ENCODE data around the gene CXCR4.

Gene CXCR4

DNA sequence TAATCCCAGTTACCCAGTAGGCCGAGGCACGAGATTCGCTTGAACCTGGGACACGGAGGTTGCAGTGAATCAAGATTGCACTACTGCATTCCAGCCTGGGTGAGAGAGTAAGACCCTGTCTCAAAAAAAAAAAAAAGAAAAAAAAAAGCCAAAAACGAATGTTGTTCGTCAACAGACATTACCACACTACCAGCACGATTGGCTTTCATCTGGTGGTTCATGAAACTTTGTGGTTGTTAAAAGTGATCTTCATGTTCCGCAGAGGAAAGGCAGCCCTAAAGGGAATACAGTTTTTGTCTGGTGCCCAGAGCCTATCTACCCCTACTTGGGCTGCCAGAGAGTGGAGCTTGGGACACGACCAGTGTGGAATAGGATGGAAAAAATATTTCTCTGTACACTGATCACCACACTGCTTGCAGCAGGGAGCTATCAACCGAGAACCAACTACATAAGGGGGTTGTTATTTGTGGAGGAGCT is 13.6 kb upstream of the CXCR4 start:
- peak; percentile 46 for DNase-seq

DNA sequence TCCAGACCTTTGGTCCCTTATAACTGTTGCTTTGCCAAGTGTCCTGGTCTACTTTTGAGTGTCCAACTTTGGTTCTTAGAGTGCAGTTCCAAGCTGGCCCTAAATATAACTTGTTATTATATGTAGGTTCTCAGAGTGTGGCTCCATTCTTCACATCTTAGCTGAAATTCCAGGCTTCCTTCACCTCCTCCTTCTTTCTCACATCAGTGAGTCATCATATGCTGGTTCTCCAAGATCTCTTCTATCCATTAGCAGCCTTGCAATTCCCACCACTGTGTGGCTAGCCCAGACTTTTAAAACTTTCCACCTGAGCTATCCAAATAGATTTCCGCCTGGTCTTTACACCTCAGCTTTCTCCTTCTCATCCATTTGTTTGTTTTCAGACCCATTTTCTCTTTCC is 12.6 kb upstream of the CXCR4 start:
- no peak for DNase-seq

DNA sequence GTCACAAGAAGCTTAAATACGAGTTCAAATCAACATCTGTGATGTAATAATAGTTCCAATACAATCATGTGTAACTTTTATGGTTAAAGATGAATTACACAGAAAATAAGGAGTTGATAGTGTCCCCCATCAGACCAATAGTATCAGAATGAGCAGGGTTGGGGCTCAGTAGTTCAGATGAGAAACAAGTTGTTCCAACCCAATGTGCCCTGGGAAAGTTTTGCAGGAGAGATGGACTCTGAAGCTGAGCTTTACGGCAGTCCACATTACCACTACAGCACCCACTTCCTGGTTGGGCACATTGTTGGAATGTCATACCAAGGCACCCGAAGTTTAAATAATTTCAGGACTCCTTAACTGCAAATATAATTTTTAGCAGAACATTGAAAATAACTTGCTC is 12.1 kb upstream of the CXCR4 start:
- no peak for DNase-seq

DNA sequence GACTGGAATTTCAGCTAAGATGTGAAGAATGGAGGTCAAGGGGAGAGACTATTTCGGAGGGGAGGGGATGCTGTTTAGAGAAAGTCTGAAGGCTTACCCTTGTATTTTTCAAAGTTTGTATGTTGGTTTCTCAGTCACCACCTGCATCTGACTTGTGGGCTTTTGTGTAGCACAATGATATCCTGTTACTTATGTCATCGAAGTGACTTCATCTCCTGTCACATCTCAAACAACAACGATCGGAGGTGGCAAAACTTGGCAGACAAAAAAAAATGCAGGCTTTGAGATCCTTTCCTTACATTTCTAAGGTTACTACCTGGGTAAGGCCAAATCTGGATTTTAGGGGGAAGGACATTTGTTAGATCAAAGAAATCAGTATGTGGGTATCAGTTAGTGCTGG is 11.7 kb upstream of the CXCR4 start:
- peak; percentile 48 for DNase-seq

DNA sequence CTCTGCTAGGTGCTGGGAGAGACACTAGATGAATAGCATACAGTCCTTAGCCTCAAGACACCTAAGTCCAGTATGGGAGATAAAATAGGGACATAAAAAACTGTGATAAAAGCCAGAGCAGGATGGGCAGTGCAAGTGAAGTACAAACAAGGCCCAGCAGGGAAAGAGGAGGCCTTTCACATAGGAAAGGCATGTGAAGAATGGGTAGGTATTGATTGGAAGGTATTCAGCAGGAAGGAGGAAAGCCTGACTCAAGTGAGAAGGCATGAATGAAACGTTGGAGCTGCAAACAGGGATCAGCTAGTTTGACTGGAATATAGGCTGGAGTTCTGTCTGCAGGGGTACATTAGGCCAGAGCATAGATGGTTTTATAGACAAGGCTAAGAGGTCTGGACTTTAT is 11.0 kb upstream of the CXCR4 start:
- DNase-seq = no peak

DNA sequence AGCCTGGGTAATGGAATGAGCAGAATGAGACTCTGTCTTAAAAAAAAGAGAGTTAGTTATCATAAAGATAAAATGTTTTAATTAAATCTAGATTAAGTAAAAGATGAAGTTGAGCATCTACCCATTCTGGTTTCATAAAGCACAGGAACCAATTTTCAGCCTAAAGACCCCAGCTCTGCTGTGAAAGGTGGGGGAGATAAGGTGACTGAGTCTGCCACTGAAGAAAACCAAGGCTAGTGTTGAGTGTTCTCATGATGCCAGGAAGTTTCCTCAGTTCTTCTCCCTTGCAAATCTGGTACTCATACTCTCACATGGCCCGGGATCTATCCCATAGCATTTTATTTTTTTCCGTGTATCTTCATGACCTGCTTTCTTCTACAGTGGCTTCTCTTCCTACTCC is 10.4 kb upstream of the CXCR4 start:
- DNase-seq = no peak

DNA sequence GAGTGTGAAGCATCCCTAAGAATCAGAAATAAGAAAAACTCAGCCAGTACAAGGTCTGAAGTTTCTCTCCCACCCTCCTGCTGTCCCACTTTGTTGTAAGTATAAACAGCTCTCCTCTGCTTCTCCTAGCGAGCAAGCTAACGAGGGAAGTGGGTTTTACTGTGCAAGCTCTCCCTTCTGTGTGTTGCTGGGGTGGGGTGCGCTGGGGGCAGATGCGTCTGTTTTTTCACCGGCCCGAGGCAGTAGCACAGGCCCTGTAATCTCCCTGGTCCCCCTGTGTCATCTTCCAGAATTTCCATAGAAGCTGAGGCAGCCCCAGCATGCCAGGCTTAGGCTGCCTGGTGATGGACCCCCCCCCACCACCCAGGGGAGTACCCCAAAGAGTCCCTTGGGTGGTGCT is 9.4 kb upstream of the CXCR4 start:
- peak; percentile 50 for DNase-seq

DNA sequence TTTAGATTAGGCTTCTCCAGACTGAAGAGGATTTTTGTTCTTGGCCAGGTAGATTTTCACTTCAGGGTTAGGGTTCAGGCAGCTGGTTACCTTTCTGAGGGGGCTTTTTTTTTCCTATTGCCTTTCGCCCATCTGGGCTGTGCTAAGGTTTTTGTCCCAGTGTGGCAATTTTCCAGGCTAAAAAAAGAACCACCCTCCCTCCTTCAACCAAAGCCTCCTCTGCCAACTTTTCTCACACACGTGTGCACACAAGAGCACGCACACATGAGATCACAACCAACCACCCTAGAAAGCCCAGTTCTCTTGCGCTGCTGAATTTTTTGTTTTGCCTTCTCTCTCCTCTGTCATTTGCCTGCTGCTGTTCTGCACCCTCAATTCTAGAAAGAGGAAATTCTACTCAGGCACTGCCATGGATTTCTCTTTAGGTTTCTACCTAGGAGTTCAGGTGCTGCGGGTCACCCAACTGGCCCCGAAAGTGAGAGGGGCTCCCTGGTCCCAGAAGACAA is 8.5 kb upstream of the CXCR4 start:
- DNase-seq = no peak

DNA sequence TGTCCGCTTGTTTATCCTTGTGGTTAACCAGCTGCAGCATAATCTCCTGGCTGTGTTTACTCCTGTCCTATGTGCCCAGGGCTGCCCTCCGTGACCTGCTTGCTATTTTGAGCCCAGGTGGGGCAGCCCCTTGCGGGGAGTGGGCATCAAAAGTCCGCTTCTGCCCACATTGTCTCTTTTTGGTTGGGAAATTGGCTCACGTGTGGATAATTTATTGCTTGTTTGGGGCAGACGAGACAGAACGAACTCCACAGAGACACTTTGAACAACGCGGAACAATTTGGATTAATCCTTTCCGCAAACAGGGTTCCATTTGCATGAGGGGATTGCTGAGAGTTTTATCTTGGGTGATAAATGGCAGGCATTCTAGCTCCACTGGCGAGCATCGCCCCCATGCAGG is 8.1 kb upstream of the CXCR4 start:
- DNase-seq = no peak

DNA sequence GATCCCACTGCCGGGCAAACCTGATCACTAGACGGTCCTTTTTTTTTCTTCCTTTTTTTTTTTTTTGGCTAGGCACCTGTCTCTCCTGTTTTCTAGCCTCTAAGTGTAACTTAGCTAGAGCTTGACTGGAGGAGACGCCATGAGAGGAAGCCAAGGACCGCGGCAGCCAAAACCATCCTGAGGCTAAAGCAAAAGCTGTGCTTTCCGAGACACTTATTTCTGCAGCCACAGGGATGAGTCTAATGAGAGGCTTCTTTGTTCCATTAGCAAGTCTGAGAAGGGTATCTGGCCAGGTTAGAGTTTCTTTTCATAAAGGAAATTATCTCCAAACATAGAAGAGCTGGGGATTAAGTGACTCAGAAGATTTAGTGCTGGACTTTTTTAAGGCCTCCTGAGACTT is 7.3 kb upstream of the CXCR4 start:
- no peak for DNase-seq

DNA sequence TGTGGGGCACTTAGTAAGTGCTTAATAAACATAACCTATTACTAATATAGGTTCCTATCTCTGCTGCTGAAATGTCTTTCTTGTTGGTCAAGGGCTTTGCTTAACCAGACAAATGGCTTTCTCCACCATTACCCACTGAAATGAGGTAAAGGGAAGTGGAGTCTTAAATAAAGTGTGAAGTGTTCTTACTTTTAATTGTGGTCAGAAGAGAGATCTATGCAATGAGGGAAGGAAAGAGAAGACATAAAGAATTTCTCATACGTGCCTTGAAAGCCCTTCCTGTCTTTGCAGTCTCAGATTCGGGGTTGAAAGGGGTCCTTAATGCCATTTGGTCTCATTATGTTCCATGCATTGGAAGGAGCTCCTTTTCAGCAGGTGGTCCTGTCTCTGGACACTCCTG is 6.9 kb upstream of the CXCR4 start:
- no peak for DNase-seq

DNA sequence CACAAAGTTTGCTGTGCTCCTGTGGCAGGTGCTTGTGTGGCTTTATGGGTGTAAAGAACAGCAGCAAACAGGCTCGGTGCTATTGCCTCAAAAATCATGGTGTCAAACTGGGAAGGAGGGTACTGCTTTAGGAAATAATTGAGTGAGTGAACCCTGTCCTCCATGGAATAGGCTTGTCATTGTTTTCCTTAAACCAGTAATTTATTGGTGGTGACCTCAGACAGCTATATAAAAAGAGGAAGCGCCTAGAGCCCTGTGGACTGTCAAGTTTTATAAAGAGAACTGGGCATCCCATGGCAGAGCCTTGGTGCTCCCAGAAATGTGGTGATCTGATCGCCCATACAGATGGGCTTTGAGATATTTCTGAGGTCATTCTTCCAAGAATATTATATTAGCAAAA is 4.7 kb upstream of the CXCR4 start:
- DNase-seq = no peak

DNA sequence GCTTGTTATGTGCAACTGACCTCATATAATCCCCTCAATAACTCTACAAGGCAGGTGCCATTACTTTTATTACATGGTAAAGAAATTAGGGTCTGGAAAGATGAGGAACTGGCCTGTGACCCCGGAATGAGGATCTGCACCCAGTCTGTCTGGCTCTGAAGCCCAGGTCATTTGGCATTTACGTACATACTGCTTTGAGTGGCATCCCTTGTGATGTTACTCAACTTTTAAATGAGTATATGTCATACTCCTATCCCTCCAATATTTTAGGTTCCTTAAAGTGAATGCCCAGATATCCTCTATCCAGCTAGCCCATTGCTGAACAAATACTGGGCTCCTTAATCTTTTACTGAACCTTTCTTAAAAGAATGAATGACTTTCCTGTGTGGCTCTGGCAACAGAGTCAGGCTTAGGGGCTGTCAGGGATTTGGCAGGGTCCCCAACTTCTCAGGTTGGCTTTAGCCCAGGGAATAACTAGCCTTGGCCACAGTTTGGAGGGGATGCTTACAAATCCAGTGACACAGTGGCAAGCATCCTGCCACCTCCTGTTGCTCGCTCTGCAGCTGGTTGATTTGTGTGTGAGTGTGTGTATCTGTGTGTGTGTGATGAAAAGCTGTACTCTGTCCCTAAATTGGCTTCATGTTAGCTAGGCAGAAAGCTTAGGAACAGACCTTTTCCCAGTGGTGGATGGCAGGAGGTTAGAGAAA is 3.4 kb upstream of the CXCR4 start:
- no peak for DNase-seq

DNA sequence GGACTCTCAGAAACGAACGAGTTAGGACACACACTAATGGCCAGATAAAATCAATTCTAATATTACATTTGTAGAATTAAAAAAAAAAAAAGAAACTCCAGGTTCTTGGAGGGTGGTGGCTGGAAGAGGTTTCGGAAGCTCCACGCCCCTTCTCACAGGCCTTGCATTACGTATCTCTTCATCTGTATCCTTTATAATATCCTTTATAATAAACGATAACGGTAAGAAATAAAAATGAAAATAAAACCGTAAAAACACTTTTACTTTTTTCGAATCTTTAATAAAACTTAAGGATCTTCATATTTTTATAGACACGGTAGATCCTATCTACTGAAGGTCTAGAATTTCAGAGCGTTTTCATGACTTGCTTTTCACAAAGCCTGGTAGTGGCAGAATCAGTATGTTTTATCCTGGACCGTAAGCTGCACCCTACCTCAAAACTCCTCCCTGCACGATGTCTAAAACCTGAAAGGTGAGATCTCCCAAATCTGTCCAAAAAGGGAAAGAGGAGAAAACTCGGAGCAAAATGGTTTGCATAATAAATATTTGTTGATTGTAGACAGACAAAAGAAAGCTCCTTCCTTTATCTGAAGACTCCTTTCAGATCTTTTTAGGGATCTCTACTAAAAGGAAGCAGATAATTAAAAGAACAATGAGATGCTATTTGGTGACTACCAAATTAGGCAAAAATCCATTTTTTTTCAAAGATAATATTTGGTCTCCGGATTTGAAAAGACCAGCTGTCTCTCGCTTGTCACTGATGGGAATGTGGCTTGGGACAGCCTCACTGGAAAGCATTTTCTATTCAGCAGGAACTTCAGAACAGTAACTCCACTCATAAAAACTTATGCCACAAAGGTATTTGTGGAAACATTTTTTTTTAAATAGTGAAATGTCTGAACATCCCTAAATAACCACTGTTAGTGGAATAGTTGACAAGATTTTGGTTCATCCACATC is 2.0 kb upstream of the CXCR4 start:
- no peak for DNase-seq

DNA sequence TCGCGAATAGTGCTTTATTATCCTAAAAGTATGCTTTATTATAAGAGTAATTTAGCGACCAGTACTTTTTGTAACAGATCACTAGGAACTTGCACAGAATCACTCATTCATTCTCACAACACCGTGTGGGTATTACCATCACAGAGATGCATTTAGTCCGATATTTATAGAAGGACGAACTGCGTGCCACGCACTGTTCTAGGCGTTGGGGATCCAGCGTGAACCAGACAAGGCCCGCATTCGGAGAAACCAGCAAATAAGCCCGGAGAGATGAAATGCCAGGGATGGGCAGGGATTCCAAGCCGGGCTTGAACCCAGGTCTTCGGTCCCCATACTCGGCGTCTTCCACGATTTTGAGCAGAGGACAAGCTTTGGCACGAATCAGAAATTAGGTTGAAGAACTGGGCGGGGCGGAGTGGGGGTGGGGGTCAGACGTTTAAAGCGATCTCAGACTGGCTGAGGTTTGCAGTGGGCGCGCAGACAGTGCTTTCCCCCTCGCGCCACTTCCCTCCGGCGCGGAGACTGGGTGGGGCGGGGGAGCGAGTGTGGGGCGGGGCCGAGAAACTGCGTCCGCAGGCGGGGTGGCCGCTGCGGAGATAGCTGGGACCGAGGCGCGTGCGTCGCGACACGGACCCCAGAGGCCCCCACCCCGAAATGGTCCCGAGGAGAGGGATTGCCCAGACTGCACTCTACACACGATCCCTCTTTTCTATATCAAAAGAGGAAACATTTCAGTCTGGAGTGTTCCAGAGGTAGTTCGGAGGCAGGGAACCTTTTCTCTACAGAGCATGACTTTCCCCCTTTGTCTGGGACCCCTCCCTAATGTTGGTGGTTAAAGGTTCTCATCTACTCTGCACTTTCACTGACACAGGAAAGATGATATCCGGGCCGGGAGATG is 1.1 kb upstream of the CXCR4 start:
- DNase-seq = peak; percentile 93

DNA sequence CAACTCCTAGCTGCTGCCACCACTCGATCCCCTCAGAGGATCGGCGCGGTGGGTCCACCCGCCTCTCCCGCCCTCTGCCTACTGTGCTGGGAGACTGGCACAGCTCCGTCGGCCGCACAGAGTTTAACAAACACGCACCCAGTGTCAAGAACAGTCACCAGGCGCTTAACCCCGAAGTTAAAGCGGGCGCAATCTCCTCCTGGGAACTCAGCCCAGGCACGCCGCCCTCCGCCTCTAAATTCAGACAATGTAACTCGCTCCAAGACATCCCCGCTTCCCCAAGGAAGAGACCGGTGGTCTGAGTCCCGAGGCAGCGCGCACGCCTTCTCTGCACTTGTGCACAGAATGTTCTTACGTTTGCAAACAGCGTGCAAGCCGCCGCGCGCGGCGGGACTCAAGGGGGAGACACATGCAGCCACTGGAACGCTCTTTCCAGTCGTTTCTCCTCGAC is 533 bp downstream of the CXCR4 start:
- DNase-seq = peak; percentile 48

DNA sequence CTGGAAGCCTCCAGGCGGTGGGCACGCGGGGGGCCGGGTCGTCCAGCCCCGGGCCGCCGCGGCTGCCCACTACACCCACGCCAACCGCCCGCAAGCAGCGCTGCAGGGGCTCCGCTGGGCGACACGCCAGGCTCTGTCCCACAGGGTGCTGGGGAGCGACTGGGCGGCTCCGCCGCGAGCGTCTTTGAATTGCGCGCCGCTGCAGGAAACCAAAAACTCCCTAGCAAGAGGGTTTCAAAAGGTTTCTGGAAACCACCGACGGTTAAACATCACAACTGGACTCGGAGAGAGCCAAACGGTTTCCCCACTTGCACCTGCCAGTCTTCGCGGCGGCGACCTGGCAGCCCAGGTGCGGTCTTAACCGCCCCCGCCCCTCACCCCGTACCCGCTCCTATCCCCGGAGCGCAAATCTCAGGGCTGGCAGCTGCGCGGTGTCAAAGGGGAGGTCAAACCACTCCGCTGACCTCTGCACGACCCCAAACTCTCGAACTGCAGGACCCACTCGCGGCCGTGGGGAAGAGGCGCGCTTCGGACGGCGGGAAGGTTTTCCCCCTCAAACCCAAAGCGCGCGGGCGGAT is 1.0 kb downstream of the CXCR4 start:
- peak; percentile 62 for DNase-seq

DNA sequence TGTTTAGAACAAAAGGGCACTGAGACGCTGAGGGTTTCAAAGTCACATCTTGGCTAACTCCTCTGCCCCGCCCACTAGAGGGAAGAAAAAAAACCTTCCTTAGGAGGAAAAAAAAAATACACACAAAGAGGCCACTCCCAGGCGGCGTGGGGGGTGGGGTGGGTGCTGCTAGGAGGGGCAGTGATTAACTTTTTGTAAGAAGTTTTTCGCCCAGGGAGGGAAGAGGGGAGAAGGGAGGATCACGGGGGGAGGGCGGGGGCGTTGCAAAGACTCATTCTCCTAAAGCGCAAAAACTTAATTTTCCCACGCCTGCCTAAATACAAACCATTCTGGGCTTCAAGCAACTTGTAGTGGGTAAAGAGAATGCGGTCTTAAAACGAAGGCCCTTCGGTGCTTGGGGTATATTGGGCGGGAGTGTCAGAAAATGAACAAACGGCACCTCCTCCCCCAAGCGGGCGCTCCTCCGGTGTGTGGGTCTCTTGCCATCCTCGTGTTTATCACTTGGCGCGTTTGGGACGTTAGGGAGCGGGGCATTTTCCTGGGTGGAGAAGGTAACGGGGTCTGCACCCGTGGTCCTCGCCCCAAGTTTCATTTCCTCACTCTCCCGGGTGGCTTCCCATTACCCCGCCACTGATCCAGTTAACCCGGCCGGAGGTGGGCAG is 1.7 kb downstream of the CXCR4 start:
- DNase-seq = peak; percentile 84

DNA sequence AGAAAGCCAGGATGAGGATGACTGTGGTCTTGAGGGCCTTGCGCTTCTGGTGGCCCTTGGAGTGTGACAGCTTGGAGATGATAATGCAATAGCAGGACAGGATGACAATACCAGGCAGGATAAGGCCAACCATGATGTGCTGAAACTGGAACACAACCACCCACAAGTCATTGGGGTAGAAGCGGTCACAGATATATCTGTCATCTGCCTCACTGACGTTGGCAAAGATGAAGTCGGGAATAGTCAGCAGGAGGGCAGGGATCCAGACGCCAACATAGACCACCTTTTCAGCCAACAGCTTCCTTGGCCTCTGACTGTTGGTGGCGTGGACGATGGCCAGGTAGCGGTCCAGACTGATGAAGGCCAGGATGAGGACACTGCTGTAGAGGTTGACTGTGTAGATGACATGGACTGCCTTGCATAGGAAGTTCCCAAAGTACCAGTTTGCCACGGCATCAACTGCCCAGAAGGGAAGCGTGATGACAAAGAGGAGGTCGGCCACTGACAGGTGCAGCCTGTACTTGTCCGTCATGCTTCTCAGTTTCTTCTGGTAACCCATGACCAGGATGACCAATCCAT is 2.7 kb downstream of the CXCR4 start:
- no peak for DNase-seq

DNA sequence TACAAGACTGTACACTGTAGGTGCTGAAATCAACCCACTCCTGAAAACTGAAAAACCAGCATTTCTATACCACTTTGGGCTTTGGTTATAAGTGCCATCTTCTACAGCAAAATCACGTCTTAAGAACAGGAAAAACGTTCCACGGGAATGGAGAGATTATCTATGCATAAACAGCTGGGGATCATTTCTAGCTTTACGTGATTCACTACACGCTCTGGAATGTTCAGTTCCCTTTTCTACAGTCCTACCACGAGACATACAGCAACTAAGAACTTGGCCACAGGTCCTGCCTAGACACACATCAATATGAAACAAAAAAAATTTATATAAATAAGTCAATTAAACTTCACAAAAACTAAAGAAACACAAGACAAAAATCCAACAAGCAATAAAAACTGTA is 3.6 kb downstream of the CXCR4 start:
- no peak for DNase-seq

DNA sequence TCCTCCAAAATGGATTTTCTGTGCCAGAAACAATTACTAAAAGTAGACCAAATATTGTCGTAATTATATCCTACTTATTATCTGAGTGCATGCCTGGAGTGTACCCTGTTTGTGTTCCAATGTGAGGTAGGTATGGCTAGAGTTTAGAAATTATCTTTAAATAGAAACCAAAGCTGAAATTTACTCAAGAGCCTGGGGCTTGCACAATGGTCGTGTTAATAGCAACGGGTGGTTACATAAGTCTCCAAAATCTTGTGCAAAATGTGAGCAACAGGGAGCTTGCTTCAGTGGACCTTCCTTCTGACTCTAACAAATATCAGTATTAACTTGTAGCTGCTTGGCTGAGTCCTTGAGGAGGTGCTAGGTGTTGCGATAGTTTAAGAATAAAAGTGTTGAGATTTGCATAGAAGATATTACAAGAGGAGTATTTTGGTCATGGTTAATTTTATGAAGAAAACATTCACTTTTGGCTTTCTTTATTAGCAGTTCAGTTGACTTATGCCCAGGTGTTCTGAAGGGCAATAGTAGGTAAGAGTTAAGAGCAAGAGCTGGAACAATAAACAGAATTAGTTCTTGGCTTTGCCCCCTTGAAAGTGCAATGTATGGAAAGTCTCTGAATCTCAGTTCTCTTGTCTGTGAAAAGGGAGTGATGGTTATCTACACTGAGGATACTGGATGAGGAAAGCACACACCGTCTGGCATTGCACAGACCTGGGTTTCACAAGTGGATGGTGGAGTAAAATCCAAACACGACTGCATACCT is 4.6 kb downstream of the CXCR4 start:
- no peak for DNase-seq

Measured in activated gamma-delta T cell treated with Interleukin-2 at 50 U/mL for 16 hours (primary cell).